Measurements from ENCODE around the gene CFAP58. TPM values are rescaled to one million over a fixed set of nuclear protein-coding genes. Genes with fewer than 3 reads are reported as not detected.

Gene CFAP58
- total RNA-seq, 1 donor from 2014 or later, result 0.62 TPM

- no peak for DNase-seq
These were observed 23.2 kb downstream of the CFAP58 start for GRCh38 chr10:104376784-104377300.

- DNase-seq, result no peak
These were observed 26.7 kb downstream of the CFAP58 start for GRCh38 chr10:104380336-104380735.

- DNase-seq, result no peak
These were observed 33.7 kb downstream of the CFAP58 start for GRCh38 chr10:104387130-104387888.

GRCh38 chr10:104388830-104389229 lies 35.2 kb downstream of the CFAP58 start:
- DNase-seq, result no peak

- no peak for DNase-seq
These were observed 37.7 kb downstream of the CFAP58 start for GRCh38 chr10:104391150-104391968.

- DNase-seq, result no peak
These were observed 38.3 kb downstream of the CFAP58 start for GRCh38 chr10:104391969-104392296.

GRCh38 chr10:104393387-104393786 lies 39.8 kb downstream of the CFAP58 start:
- no peak for DNase-seq

- no peak for DNase-seq
These were observed 42.9 kb downstream of the CFAP58 start for GRCh38 chr10:104396581-104396980.

GRCh38 chr10:104403636-104404035 lies 50.0 kb downstream of the CFAP58 start:
- no peak for DNase-seq

- peak; percentile 64 for DNase-seq
These were observed 53.4 kb downstream of the CFAP58 start for GRCh38 chr10:104406715-104407650.

- no peak for DNase-seq
These were observed 59.9 kb downstream of the CFAP58 start for GRCh38 chr10:104413528-104413927.

GRCh38 chr10:104415526-104416165 lies 62.0 kb downstream of the CFAP58 start:
- no peak for DNase-seq

GRCh38 chr10:104416851-104417250 lies 63.2 kb downstream of the CFAP58 start:
- DNase-seq, result no peak

GRCh38 chr10:104417637-104418292 lies 64.1 kb downstream of the CFAP58 start:
- no peak for DNase-seq

- DNase-seq, result no peak
These were observed 71.1 kb downstream of the CFAP58 start for GRCh38 chr10:104424719-104425118.

GRCh38 chr10:104427989-104428388 lies 74.4 kb downstream of the CFAP58 start:
- DNase-seq, result no peak

- no peak for DNase-seq
These were observed 76.2 kb downstream of the CFAP58 start for GRCh38 chr10:104429846-104430245.

GRCh38 chr10:104430360-104430759 lies 76.7 kb downstream of the CFAP58 start:
- DNase-seq, result no peak

GRCh38 chr10:104433669-104434068 lies 80.0 kb downstream of the CFAP58 start:
- peak; percentile 86 for DNase-seq

GRCh38 chr10:104434601-104435000 lies 81.0 kb downstream of the CFAP58 start:
- no peak for DNase-seq

- peak; percentile 74 for DNase-seq
These were observed 82.2 kb downstream of the CFAP58 start for GRCh38 chr10:104435822-104436221.
